GM23338 (cell line): ENCODE results near the gene MGRN1. TPM values are rescaled to one million over a fixed set of nuclear protein-coding genes. Genes with fewer than 3 reads are reported as not detected.

Experiments
- ATAC-seq: fragments of 200-7000 bp; cut with Tn5 transposase; 3 replicates; pipeline ENCODE4 v1.9.1; 2020
- DNase-seq: peaks from one replicate; pipeline ENCODE4 v3.0.0-alpha.2; 2015; ENCODE audit warnings: low spot score
- H2AFZ ChIP-seq: fragments of 200-600 bp; sonication (generic); 2 replicates; pipeline ENCODE4 v1.8.0; 2016; ENCODE audit warnings: antibody characterized with exemption, mild to moderate bottlenecking, moderate library complexity
- H3F3A ChIP-seq: fragments of 200-600 bp; sonication (generic); replicated peaks from 2 replicates; pipeline ENCODE4 v1.8.0; 2017; ENCODE audit warnings: antibody characterized with exemption, mixed run types, low read depth
- H3K27ac ChIP-seq: fragments of 200-600 bp; sonication (generic); 2 replicates; pipeline ENCODE4 v1.6.1; 2016; ENCODE audit warnings: low read depth
- H3K27me3 ChIP-seq: fragments of 200-600 bp; sonication (generic); 2 replicates; pipeline ENCODE4 v1.8.0; 2016; ENCODE audit warnings: mild to moderate bottlenecking, mixed run types, moderate library complexity; ENCODE audit not compliant: insufficient read depth
- H3K36me3 ChIP-seq: fragments of 200-600 bp; sonication (generic); 2 replicates; pipeline ENCODE4 v1.8.0; 2016; ENCODE audit warnings: mild to moderate bottlenecking; ENCODE audit not compliant: insufficient read depth
- H3K4me1 ChIP-seq: fragments of 200-600 bp; sonication (generic); 2 replicates; pipeline ENCODE4 v1.8.0; 2016; ENCODE audit warnings: mild to moderate bottlenecking, moderate library complexity; ENCODE audit not compliant: insufficient read depth
- H3K4me2 ChIP-seq: fragments of 200-600 bp; sonication (generic); 2 replicates; pipeline ENCODE4 v1.7.1; 2017; ENCODE audit warnings: mixed run types
- H3K4me3 ChIP-seq: fragments of 200-600 bp; sonication (generic); 2 replicates; pipeline ENCODE4 v1.6.1; 2016; ENCODE audit warnings: mixed run types
- H3K79me2 ChIP-seq: fragments of 200-600 bp; sonication (generic); replicated peaks from 2 replicates; pipeline ENCODE4 v1.8.0; 2017; ENCODE audit warnings: mild to moderate bottlenecking; ENCODE audit not compliant: insufficient read depth
- H3K9me2 ChIP-seq: fragments of 200-600 bp; sonication (generic); 2 replicates; pipeline ENCODE4 v1.8.0; 2017; ENCODE audit not compliant: insufficient read depth
- H4K20me1 ChIP-seq: fragments of 200-600 bp; sonication (generic); replicated peaks from 2 replicates; pipeline ENCODE4 v1.8.0; 2017; ENCODE audit warnings: mild to moderate bottlenecking; ENCODE audit not compliant: insufficient read depth
- H3K27ac Mint-ChIP-seq: 2 replicates; pipeline ENCODE4 v1.8.0; 2020; ENCODE audit warnings: inconsistent platforms, mild to moderate bottlenecking, moderate library complexity, mixed read lengths
- H3K27me3 Mint-ChIP-seq: 3 replicates; pipeline ENCODE4 v1.8.0; 2022; ENCODE audit warnings: low read depth, mild to moderate bottlenecking, moderate library complexity, mixed read lengths, inconsistent platforms; ENCODE audit not compliant: insufficient read depth, poor library complexity
- H3K36me3 Mint-ChIP-seq: 3 replicates; pipeline ENCODE4 v1.8.0; 2021; ENCODE audit warnings: low read depth, mild to moderate bottlenecking, inconsistent platforms, moderate library complexity, mixed read lengths
- H3K4me1 Mint-ChIP-seq: 3 replicates; pipeline ENCODE4 v1.8.0; 2020; ENCODE audit warnings: mild to moderate bottlenecking, inconsistent platforms, mixed read lengths
- H3K4me3 Mint-ChIP-seq: 3 replicates; pipeline ENCODE4 v1.8.0; 2021; ENCODE audit warnings: moderate library complexity, mild to moderate bottlenecking, inconsistent platforms, mixed read lengths
- H3K9me3 Mint-ChIP-seq: 3 replicates; pipeline ENCODE4 v1.8.0; 2020; ENCODE audit warnings: moderate library complexity, mild to moderate bottlenecking, inconsistent platforms, mixed read lengths
- CREB1 ChIP-seq: fragments of 250-450 bp; sonication (Bioruptor Pico); IDR thresholded peaks from 2 replicates; pipeline ENCODE4 v1.5.0; 2020; ENCODE audit warnings: low read depth, mild to moderate bottlenecking, moderate library complexity
- CTCF ChIP-seq, 2 experiments: fragments of 200-600 bp in 1 of 2; sonication (generic) in 1 of 2; conservative IDR thresholded peaks; 2 replicates each; pipeline versions ENCODE4 v1.5.1 to v1.6.1; 2016 to 2017; ENCODE audit warnings: antibody characterized with exemption in 2 of 2, low read depth in 2 of 2, mild to moderate bottlenecking in 2 of 2, moderate library complexity in 1 of 2
- ETS1 ChIP-seq: IDR thresholded peaks from 2 replicates; pipeline ENCODE4 v1.6.1; 2016; ENCODE audit warnings: antibody characterized with exemption
- EZH2 ChIP-seq: fragments of 200-600 bp; sonication (generic); IDR thresholded peaks from one replicate; pipeline ENCODE4 v1.8.0; 2017; ENCODE audit warnings: antibody characterized with exemption, mild to moderate bottlenecking, low read depth; ENCODE audit not compliant: unreplicated experiment
- EZH2phosphoT487 ChIP-seq: fragments of 200-600 bp; sonication (generic); IDR thresholded peaks from one replicate; pipeline ENCODE4 v1.8.1; 2018; ENCODE audit warnings: antibody characterized with exemption; ENCODE audit not compliant: unreplicated experiment
- JUNB ChIP-seq: IDR thresholded peaks from one replicate; pipeline ENCODE4 v1.6.1; 2016; ENCODE audit warnings: antibody characterized with exemption; ENCODE audit not compliant: unreplicated experiment
- NANOG ChIP-seq: IDR thresholded peaks from 2 replicates; pipeline ENCODE4 v1.6.1; 2016; ENCODE audit warnings: antibody characterized with exemption, borderline replicate concordance
- POLR2AphosphoS5 ChIP-seq: IDR thresholded peaks from 2 replicates; pipeline ENCODE4 v1.6.1; 2016; ENCODE audit warnings: antibody characterized with exemption, low read depth
- STAT1 ChIP-seq: IDR thresholded peaks from one replicate; pipeline ENCODE4 v1.6.1; 2016; ENCODE audit warnings: antibody characterized with exemption; ENCODE audit not compliant: unreplicated experiment
- ZNF114 ChIP-seq: fragments of 250-450 bp; sonication (Bioruptor Pico); IDR thresholded peaks from 2 replicates; pipeline ENCODE4 v1.5.0; 2020; ENCODE audit warnings: mild to moderate bottlenecking, moderate library complexity
- ZNF331 ChIP-seq: fragments of 250-450 bp; sonication (Bioruptor Pico); IDR thresholded peaks from 2 replicates; pipeline ENCODE4 v1.5.0; 2020; ENCODE audit warnings: low read depth, mild to moderate bottlenecking, moderate library complexity
- ZNF462 ChIP-seq: fragments of 250-450 bp; sonication (Bioruptor Pico); IDR thresholded peaks from 2 replicates; pipeline ENCODE4 v1.5.0; 2020; ENCODE audit warnings: mild to moderate bottlenecking, moderate library complexity
- polyA plus RNA-seq: library from polyadenylated mRNA; unstranded; fragments of >200 nt; fragmentation: Nextera tagmentation; extraction: Ambion mirVana; gene quantifications from 2 replicates; pipeline ENCODE4 v1.2.1, GENCODE V29; 2016
- total RNA-seq: library from RNA; depleted of rRNA; stranded (reverse); fragments of >200 nt; shearing (Covaris generic); gene quantifications from 2 replicates; pipeline ENCODE4 v1.2.3, GENCODE V29; 2014

Gene MGRN1
- total and polyA plus RNA-seq, 2 experiments from 2014 or later, result 13.1 to 71.8 TPM

GRCh38 chr16:4616047-4616811, 8.4 kb upstream of the MGRN1 start (continued):
- TF ChIP-seq CTCF (conservative IDR thresholded peaks at IDR 0.05; ENCODE audit: low read depth in 2 of 2) (peak; percentile 54 to 69), ZNF114 (no peak)

- Histone ChIP-seq H3K4me2 (peak overlapping the region; percentile 74; the same call in 1 of the 2 replicates), H4K20me1 (peaks cover 3% of the 10 kb centered on the region; the same call in 1 of the 2 replicates), H3K79me2 (peaks cover 13% of the 10 kb centered on the region), H2AFZ (no peak overlapping the region), H3K4me1 (peaks cover 29% of the 10 kb centered on the region), H3K27ac (peak overlapping the region; percentile 99), H3K36me3 (no peaks in the 10 kb centered on the region), H3K27me3 (no peaks in the 10 kb centered on the region), H3F3A (peaks cover 41% of the 10 kb centered on the region), H3K9me2 (no peaks in the 10 kb centered on the region), H3K4me3 (no peak overlapping the region)
- ATAC-seq (no peak), DNase-seq (no peak)
- H3K4me3 Mint-ChIP-seq, result peak overlapping the region; percentile 81
- H3K4me1 Mint-ChIP-seq, result peaks cover 31% of the 10 kb centered on the region
- H3K36me3 Mint-ChIP-seq, result no peaks in the 10 kb centered on the region
- peak overlapping the region; percentile 100 for H3K27ac Mint-ChIP-seq
- H3K27me3 Mint-ChIP-seq, result peaks cover 27% of the 10 kb centered on the region
- H3K9me3 Mint-ChIP-seq, result no peaks in the 10 kb centered on the region; the same call in 2 of the 3 replicates
- TF ChIP-seq ZNF114 (no peak), POLR2AphosphoS5 (no peak), NANOG (no peak), CREB1 (no peak), ZNF462 (CRISPR knock-in tag) (no peak), EZH2 (no peak), JUNB (no peak), ZNF331 (CRISPR knock-in tag) (no peak), ETS1 (no peak), STAT1 (no peak), EZH2phosphoT487 (no peak)
Observed at GRCh38 chr16:4617880-4618279, 6.7 kb upstream of the MGRN1 start.
